ENCODE results near the gene CMSS1.
"Not testable (repeated sequence)": the region's sequence is repeated elsewhere in the genome, so short reads cannot be mapped to it uniquely, and the experiment has no call there.

The CMSS1 gene

GRCh38 chr3:100033184-100033583 lies 215.5 kb downstream of the CMSS1 start:
- no peak for DNase-seq

- no peak for DNase-seq
Measured at GRCh38 chr3:100033903-100034471, 216.3 kb downstream of the CMSS1 start.

- DNase-seq: no peak
Measured at GRCh38 chr3:100039075-100039474, 221.4 kb downstream of the CMSS1 start.

- no peak for DNase-seq
Measured at GRCh38 chr3:100040451-100041225, 223.0 kb downstream of the CMSS1 start.

GRCh38 chr3:100041328-100041749 lies 223.7 kb downstream of the CMSS1 start:
- DNase-seq: no peak

GRCh38 chr3:100042166-100042981 lies 224.7 kb downstream of the CMSS1 start:
- DNase-seq: no peak

GRCh38 chr3:100043271-100043670 lies 225.6 kb downstream of the CMSS1 start:
- DNase-seq: no peak

- DNase-seq: peak; percentile 65
Measured at GRCh38 chr3:100044369-100044768, 226.7 kb downstream of the CMSS1 start.

GRCh38 chr3:100045696-100046095 lies 228.0 kb downstream of the CMSS1 start:
- DNase-seq: no peak

- no peak for DNase-seq
Measured at GRCh38 chr3:100046986-100047385, 229.3 kb downstream of the CMSS1 start.

GRCh38 chr3:100047455-100048141 lies 229.9 kb downstream of the CMSS1 start:
- DNase-seq: peak; percentile 49

GRCh38 chr3:100048248-100048647 lies 230.6 kb downstream of the CMSS1 start:
- DNase-seq: no peak

GRCh38 chr3:100051513-100051912 lies 233.9 kb downstream of the CMSS1 start:
- not testable (repeated sequence) for DNase-seq

GRCh38 chr3:100053951-100054620 lies 236.4 kb downstream of the CMSS1 start:
- no peak for DNase-seq

GRCh38 chr3:100057716-100058575 lies 240.3 kb downstream of the CMSS1 start:
- DNase-seq: no peak

GRCh38 chr3:100059472-100059871 lies 241.8 kb downstream of the CMSS1 start:
- DNase-seq: no peak

- peak; percentile 81 for DNase-seq
Measured at GRCh38 chr3:100060685-100061484, 243.2 kb downstream of the CMSS1 start.

GRCh38 chr3:100062665-100063064 lies 245.0 kb downstream of the CMSS1 start:
- no peak for DNase-seq

GRCh38 chr3:100063929-100064461 lies 246.3 kb downstream of the CMSS1 start:
- no peak for DNase-seq

GRCh38 chr3:100067589-100067988 lies 249.9 kb downstream of the CMSS1 start:
- no peak for DNase-seq
